Type B pancreatic cell (in vitro differentiated cells): Measurements from ENCODE around the gene TEX11. TPM values are rescaled to one million over a fixed set of nuclear protein-coding genes. Genes with fewer than 3 reads are reported as not detected.

Experiments used
- DNase-seq: peaks from one replicate; pipeline ENCODE4 v3.0.0; 2021; ENCODE audit warnings: mixed read lengths; ENCODE audit not compliant: unreplicated experiment; ENCODE audit errors: extremely low spot score
- H3K27ac Mint-ChIP-seq: 2 replicates; pipeline ENCODE4 v1.8.0; 2021; ENCODE audit warnings: mild to moderate bottlenecking, mixed read lengths
- H3K27me3 Mint-ChIP-seq: 2 replicates; pipeline ENCODE4 v1.8.0; 2021; ENCODE audit warnings: mixed read lengths
- H3K36me3 Mint-ChIP-seq: 2 replicates; pipeline ENCODE4 v1.8.0; 2021; ENCODE audit warnings: mixed read lengths
- H3K4me1 Mint-ChIP-seq: one replicate; pipeline ENCODE4 v1.8.0; 2021; ENCODE audit warnings: mixed read lengths; ENCODE audit not compliant: unreplicated experiment
- H3K4me3 Mint-ChIP-seq: 2 replicates; pipeline ENCODE4 v1.8.0; 2021; ENCODE audit warnings: mild to moderate bottlenecking, mixed read lengths
- H3K9me3 Mint-ChIP-seq: 2 replicates; pipeline ENCODE4 v1.8.0; 2021; ENCODE audit warnings: mixed read lengths
- CTCF ChIP-seq: fragments of 200-600 bp; sonication (generic); conservative IDR thresholded peaks from 2 replicates; pipeline ENCODE4 v1.5.0; 2021; ENCODE audit warnings: antibody characterized with exemption, mild to moderate bottlenecking
- total RNA-seq: library from RNA; stranded (reverse); gene quantifications from 2 replicates; pipeline ENCODE4 v1.2.1, GENCODE V29; 2021; ENCODE audit warnings: low replicate concordance

Gene TEX11
- total RNA-seq, 1 donor from 2014 or later: not detected

- no peaks in the 10 kb centered on the region for H3K9me3 Mint-ChIP-seq
- peaks cover 45% of the 10 kb centered on the region for H3K4me1 Mint-ChIP-seq
- H3K27me3 Mint-ChIP-seq: no peaks in the 10 kb centered on the region
- no peak for TF ChIP-seq CTCF
- peak overlapping the region; percentile 63 for H3K27ac Mint-ChIP-seq
- DNase-seq: no peak
- peaks cover 13% of the 10 kb centered on the region for H3K36me3 Mint-ChIP-seq
- no peak overlapping the region for H3K4me3 Mint-ChIP-seq
Measured at GRCh38 chrX:70479922-70480659, 428.4 kb downstream of the TEX11 start.

- Mint-ChIP-seq H3K27me3 (no peaks in the 10 kb centered on the region), H3K4me1 (peaks cover 45% of the 10 kb centered on the region), H3K36me3 (peaks cover 13% of the 10 kb centered on the region), H3K9me3 (no peaks in the 10 kb centered on the region), H3K4me3 (peak overlapping the region; percentile 10), H3K27ac (peak overlapping the region; percentile 63)
- no peak for TF ChIP-seq CTCF
- DNase-seq: no peak
Measured at GRCh38 chrX:70479247-70479921, 429.1 kb downstream of the TEX11 start.

Other genes with a start within 250 kb of the TEX11 start
- gene SLC7A3, start 22.4 kb upstream of the TEX11 start, total RNA-seq: 1.2 and 9.3 TPM in 2 replicates
- gene SNX12, start 159.6 kb upstream of the TEX11 start, total RNA-seq: 67.0 and 79.3 TPM in 2 replicates
- 18.8 and 34.1 TPM in 2 replicates for gene FOXO4, start 187.1 kb upstream of the TEX11 start, total RNA-seq
- not detected in 2 replicates for gene CXorf65, start 198.0 kb upstream of the TEX11 start, total RNA-seq
- gene IL2RG, start 202.9 kb upstream of the TEX11 start, total RNA-seq: 1.5 and 5.2 TPM in 2 replicates
- gene MED12, start 209.9 kb upstream of the TEX11 start, total RNA-seq: 44.1 and 77.2 TPM in 2 replicates
- gene NLGN3, start 236.1 kb upstream of the TEX11 start, total RNA-seq: 0.86 and 17.9 TPM in 2 replicates